ACC112 (cell line): ENCODE data around the gene TRAK1.

ENCODE experiments used
- H2AFZ ChIP-seq: fragments of 200-600 bp; sonication (generic); one replicate; pipeline ENCODE4 v1.6.0; 2017; ENCODE audit warnings: antibody characterized with exemption, low read length; ENCODE audit not compliant: unreplicated experiment
- H3K27ac ChIP-seq: fragments of 200-600 bp; sonication (generic); 2 replicates; pipeline ENCODE4 v1.5.1; 2014; ENCODE audit warnings: low read depth, mild to moderate bottlenecking, antibody characterized with exemption, low read length, moderate library complexity
- H3K27me3 ChIP-seq: fragments of 200-600 bp; sonication (generic); 2 replicates; pipeline ENCODE4 v1.6.1; 2014; ENCODE audit warnings: mild to moderate bottlenecking, antibody characterized with exemption, low read length, moderate library complexity, mixed read lengths; ENCODE audit not compliant: insufficient read depth
- H3K36me3 ChIP-seq: fragments of 200-600 bp; sonication (generic); 2 replicates; pipeline ENCODE4 v1.6.1; 2016; ENCODE audit warnings: mild to moderate bottlenecking, antibody characterized with exemption, low read length, moderate library complexity, mixed read lengths; ENCODE audit not compliant: insufficient read depth
- H3K4me1 ChIP-seq: fragments of 200-600 bp; sonication (generic); one replicate; pipeline ENCODE4 v1.6.1; 2016; ENCODE audit warnings: low read length, mixed read lengths; ENCODE audit not compliant: insufficient read depth, unreplicated experiment, control insufficient read depth
- H3K4me3 ChIP-seq: fragments of 200-600 bp; sonication (generic); 2 replicates; pipeline ENCODE4 v1.5.1; 2014; ENCODE audit warnings: mild to moderate bottlenecking, low read depth, low read length
- H3K79me2 ChIP-seq: fragments of 200-600 bp; sonication (generic); one replicate; pipeline ENCODE4 v1.6.0; 2016; ENCODE audit warnings: low read length; ENCODE audit not compliant: control insufficient read depth, unreplicated experiment, insufficient read depth

TRAK1 gene

GRCh38 chr3:42266085-42266484 lies 174.9 kb downstream of the TRAK1 start, which contains the start of gene CCK:
Gene CCK (minus strand): TSS chr3:42266185. CDS start chr3:42263630, 2,555 bp downstream.
- Histone ChIP-seq H3K4me3 (peak within 1 kb of the TSS; percentile 47; the same call in 1 of the 2 replicates), H2AFZ (no peak within 1 kb of the TSS), H3K27me3 (peaks cover 94% of the 10 kb centered on the region), H3K79me2 (no peaks in the 10 kb centered on the region), H3K27ac (no peak within 1 kb of the TSS), H3K36me3 (no peaks in the 10 kb centered on the region), H3K4me1 (peaks cover 6% of the 10 kb centered on the region)

GRCh38 chr3:42267878-42268277 lies 176.7 kb downstream of the TRAK1 start:
- peaks cover 96% of the 10 kb centered on the region for H3K27me3 ChIP-seq
- H3K27ac ChIP-seq, result no peak overlapping the region
- no peak overlapping the region for H3K4me3 ChIP-seq
- peaks cover 4% of the 10 kb centered on the region for H3K4me1 ChIP-seq
- H3K36me3 ChIP-seq, result no peaks in the 10 kb centered on the region
- H2AFZ ChIP-seq, result no peak overlapping the region
- no peaks in the 10 kb centered on the region for H3K79me2 ChIP-seq

- H3K27ac ChIP-seq, result no peak overlapping the region
- H3K4me1 ChIP-seq, result no peaks in the 10 kb centered on the region
- H3K4me3 ChIP-seq, result no peak overlapping the region
- H3K36me3 ChIP-seq, result no peaks in the 10 kb centered on the region
- peaks cover 84% of the 10 kb centered on the region for H3K27me3 ChIP-seq
- H2AFZ ChIP-seq, result no peak overlapping the region
- no peaks in the 10 kb centered on the region for H3K79me2 ChIP-seq
Measured at GRCh38 chr3:42269647-42270046, 178.5 kb downstream of the TRAK1 start.

GRCh38 chr3:42270561-42270960 lies 179.4 kb downstream of the TRAK1 start:
- no peaks in the 10 kb centered on the region for H3K79me2 ChIP-seq
- no peaks in the 10 kb centered on the region for H3K4me1 ChIP-seq
- H3K4me3 ChIP-seq, result no peak overlapping the region

GRCh38 chr3:42271786-42272185 lies 180.6 kb downstream of the TRAK1 start:
- Histone ChIP-seq H3K4me1 (no peaks in the 10 kb centered on the region), H2AFZ (no peak overlapping the region), H3K4me3 (no peak overlapping the region), H3K27ac (no peak overlapping the region), H3K79me2 (no peaks in the 10 kb centered on the region), H3K27me3 (peaks cover 85% of the 10 kb centered on the region), H3K36me3 (no peaks in the 10 kb centered on the region)

More at GRCh38 chr3:42270561-42270960, 179.4 kb downstream of the TRAK1 start:
- H3K36me3 ChIP-seq, result no peaks in the 10 kb centered on the region
- H2AFZ ChIP-seq, result no peak overlapping the region
- peaks cover 82% of the 10 kb centered on the region for H3K27me3 ChIP-seq
- no peak overlapping the region for H3K27ac ChIP-seq

- Histone ChIP-seq H3K36me3 (no peaks in the 10 kb centered on the region), H2AFZ (no peak overlapping the region), H3K27me3 (peaks cover 85% of the 10 kb centered on the region), H3K4me1 (no peaks in the 10 kb centered on the region), H3K27ac (no peak overlapping the region), H3K4me3 (no peak overlapping the region), H3K79me2 (no peaks in the 10 kb centered on the region)
Measured at GRCh38 chr3:42273361-42273760, 182.2 kb downstream of the TRAK1 start.

GRCh38 chr3:42274266-42274665 lies 183.1 kb downstream of the TRAK1 start:
- Histone ChIP-seq H3K79me2 (no peaks in the 10 kb centered on the region), H3K36me3 (no peaks in the 10 kb centered on the region), H3K4me3 (no peak overlapping the region), H3K27ac (no peak overlapping the region), H3K4me1 (no peaks in the 10 kb centered on the region), H3K27me3 (peaks cover 81% of the 10 kb centered on the region), H2AFZ (no peak overlapping the region)

- Histone ChIP-seq H3K36me3 (no peaks in the 10 kb centered on the region), H3K27ac (no peak overlapping the region), H3K4me3 (no peak overlapping the region), H3K27me3 (peaks cover 72% of the 10 kb centered on the region), H3K4me1 (no peaks in the 10 kb centered on the region), H3K79me2 (no peaks in the 10 kb centered on the region), H2AFZ (no peak overlapping the region)
Measured at GRCh38 chr3:42275217-42275616, 184.1 kb downstream of the TRAK1 start.
